NCI-H1436 (cell line): ENCODE measurements around the gene GASK1A.
"Not testable (repeated sequence)": the region's sequence is repeated elsewhere in the genome, so short reads cannot be mapped to it uniquely, and the experiment has no call there.

Experiments used
- DNase-seq: peaks from one replicate; lab custom pipeline; 2025; lab: John Stamatoyannopoulos, UW

Gene GASK1A

DNA sequence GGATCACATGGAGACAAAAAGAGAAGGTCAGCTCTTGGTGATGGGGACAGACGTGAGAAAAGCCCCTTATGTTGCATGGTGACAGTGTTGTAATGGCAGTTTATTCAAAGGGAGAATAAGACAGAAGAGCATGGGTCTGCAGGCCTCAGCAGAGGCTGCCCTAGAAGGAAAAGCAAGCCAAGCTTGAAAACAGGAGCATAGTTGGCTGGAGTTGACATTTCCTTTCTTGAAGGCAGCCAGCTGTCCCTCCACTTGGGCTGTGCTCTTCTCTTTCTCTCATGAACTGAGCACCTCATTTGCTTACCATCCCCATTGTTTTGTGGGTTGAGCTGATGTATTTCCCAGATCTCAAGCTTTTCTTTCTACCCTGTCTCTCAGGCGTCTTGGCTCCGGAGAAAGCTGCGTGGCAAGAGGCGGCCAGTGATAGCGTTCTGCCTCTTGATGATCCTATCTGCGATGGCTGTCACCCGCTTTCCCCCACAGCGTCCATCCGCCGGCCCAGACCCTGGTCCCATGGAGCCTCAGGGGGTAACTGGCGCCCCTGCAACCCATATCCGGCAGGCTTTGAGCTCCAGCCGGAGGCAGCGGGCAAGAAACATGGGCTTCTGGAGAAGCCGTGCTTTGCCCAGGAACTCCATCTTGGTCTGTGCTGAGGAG, 52.9 kb downstream of the GASK1A start:
- no peak for DNase-seq

DNA sequence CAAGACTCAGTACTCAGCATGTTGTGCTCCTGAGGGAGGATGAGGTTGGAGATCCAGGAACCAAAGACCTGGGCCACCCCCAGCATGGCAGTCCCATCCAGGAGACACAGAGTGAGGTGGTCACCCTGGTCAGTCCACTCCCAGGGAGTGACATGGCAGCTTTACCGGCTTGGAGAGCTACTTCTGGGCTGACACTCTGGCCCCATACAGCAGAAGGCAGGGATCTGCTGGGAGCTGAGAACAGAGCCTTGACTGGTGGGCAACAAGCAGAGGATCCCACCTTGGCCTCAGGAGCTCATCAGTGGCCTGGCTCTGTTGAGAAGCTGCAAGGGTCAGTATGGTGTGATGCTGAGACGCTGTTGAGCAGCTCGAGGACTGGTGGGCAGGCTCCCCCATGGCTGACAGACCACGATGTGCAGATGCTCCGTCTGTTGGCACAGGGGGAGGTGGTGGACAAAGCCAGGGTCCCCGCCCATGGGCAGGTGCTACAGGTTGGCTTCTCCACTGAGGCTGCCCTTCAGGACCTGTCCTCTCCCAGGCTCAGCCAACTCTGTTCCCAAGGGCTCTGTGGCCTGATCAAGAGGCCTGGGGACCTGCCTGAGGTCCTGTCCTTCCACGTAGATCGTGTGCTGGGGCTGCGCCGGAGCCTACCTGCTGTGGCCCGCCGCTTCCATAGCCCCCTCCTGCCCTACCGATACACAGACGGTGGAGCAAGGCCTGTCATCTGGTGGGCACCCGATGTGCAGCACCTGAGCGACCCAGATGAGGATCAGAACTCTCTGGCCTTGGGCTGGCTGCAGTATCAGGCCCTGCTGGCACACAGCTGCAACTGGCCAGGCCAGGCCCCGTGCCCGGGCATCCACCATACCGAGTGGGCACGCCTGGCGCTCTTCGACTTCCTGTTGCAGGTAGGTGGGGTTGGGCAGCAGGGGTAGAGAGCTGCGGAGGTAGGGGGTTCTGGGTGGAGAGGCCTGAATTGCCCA, 53.8 kb downstream of the GASK1A start:
- no peak for DNase-seq

GRCh38 chr3:43034200-43034599, 55.1 kb downstream of the GASK1A start:
- no peak for DNase-seq

- DNase-seq, result no peak
These were observed 55.8 kb downstream of the GASK1A start for GRCh38 chr3:43034911-43035310.

GRCh38 chr3:43035801-43036365, 56.8 kb downstream of the GASK1A start:
- DNase-seq, result no peak

DNA sequence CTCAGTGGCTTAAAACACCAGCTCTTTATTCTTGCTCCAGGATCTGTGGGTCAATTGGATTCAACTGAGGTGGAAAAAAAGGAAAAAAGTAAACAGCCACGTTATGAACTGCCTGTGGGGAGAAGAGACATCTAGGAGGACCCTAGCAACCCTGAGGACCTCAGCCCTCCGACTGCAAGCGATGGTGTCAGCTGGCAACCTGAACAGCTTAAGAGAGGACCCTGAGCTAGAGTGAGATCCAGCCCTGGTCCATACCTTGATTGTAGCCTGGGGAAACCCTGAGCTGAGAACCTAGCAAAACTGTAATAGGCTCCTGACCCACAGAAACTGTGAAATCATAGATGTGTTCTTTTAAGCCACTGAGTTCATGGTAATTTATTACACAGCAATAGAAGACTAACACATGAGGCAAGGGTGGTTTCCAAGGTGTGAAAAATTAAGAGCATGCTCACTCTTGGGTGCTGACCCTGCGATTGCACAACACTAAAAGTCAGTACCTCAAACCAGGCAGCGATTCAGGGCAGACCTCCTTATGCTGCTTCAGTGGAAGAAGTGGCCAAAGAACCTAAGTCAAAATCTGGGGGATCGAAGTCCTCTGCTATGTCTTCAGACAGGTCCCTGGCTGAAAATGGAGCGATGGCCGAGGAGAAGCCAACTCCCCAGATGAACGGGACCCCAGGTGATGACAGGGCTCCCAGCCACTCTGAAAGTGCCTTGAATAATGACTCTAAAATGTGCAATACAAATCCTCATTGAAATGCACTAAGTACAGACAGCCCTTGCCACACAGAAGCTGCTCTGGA, 57.7 kb downstream of the GASK1A start:
- no peak for DNase-seq

GRCh38 chr3:43038010-43038409, 58.9 kb downstream of the GASK1A start:
- no peak for DNase-seq

DNA sequence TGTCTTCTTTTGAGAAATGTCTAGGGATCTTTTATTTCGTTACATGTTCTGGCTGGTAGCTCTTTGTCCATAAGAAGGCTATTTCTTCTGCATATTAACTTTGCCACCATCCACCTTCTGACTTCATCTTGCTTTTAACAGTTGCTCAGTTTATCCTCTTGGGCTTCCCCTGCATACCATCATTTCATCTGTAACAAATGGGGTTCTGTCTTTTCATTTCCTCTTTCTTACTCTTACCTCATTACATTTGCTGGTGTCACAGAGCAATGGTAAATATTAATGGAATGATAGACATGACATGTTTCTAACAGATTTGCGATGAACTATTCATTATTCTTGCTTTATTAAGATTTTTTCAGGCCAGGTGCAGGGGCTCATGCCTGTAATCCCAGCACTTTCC, 62.4 kb downstream of the GASK1A start:
- DNase-seq, result no peak

GRCh38 chr3:43043071-43043766, 64.1 kb downstream of the GASK1A start:
- no peak for DNase-seq

DNA sequence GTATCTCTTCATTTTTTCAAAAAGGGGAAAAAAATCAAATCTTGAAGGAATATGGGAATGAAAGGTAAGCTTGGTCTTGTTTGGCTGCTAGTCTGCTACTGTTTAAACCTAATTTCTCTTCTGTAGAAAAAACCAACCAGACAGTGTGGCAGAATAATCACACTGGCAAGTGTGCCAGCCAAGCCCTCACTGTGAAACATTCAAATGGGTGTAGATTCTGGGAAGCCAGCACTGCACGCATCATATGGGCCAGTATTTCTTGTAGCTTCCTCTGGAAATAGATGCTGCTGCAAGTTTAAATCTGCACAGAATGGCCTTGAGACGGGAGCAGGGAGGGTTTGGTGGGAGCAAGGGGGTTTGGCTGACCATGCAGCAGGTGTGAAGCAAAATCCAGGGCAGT, 64.7 kb downstream of the GASK1A start:
- DNase-seq, result no peak

- DNase-seq, result not testable (repeated sequence)
These were observed 66.0 kb downstream of the GASK1A start for GRCh38 chr3:43045079-43045478.

GRCh38 chr3:43046583-43046982, 67.5 kb downstream of the GASK1A start:
- no peak for DNase-seq

DNA sequence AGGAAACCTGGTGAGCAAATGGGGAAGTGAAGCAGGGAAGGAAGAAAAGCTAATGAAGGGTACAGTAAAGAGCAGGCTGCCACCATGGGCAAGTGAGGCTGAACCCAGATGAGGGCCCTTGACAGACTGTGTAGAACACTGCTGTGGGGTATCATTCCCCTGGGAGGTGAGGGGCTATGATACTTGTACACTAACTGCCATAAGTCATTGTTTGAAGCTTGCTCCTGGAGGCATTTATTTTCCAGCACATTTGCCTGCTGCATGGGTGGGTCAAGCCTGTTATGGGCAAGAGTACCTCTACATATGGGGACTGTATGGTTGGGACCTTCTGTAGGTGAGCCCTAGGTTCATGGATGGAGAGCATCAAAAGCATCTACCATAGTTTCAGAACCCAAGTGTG, 69.4 kb downstream of the GASK1A start:
- DNase-seq, result no peak

- no peak for DNase-seq
These were observed 74.2 kb downstream of the GASK1A start for GRCh38 chr3:43053291-43053690.

- DNase-seq, result no peak
These were observed 75.6 kb downstream of the GASK1A start for GRCh38 chr3:43054754-43055153.

- DNase-seq, result no peak
These were observed 76.3 kb downstream of the GASK1A start for GRCh38 chr3:43055393-43055792.

DNA sequence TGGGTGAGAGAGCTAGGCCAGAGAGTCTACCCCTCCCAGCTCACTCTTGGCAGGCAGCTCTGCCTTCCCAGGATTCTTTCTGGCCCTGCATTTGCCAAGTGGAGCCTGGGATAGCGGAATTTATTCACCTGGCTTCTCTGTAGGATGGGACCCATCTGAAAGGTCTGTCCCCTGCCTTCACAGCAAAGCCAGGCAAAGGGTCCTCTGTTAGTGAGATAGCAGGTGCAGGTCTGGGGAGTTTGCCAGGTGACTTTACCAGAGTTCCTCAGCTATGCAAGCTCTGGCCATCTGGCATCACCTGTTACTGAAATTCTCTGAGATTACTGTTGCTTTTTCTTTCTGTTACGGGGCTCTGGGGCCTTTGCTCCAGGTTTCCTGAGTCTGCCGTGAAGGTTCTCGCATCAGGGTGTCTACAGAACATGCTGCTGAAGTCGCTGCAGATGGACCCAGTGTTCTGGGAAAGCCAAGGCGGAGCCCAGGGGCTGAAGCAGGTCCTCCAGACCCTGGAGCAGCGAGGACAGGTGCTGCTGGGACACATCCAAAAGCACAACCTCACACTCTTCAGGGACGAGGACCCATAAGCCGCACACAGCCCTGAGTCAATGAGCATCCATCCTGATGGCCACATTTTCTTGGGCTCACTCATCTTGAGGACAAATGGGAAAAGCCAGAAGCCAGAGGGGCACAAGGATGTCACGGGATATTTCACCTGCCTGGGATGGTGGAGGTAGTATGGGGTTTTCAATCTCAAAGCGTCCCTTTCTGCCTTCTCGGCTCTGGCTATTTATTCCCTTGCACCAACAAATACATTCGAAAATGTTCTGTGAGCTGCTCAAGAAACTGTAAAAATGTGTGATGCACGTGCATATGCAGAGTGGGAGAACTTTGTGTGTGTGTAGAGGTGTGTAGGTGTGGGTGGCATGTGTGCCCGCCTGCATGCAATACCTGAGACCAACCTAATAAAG, 77.0 kb downstream of the GASK1A start:
- DNase-seq, result no peak

GRCh38 chr3:43059456-43059855, 80.3 kb downstream of the GASK1A start:
- no peak for DNase-seq

DNA sequence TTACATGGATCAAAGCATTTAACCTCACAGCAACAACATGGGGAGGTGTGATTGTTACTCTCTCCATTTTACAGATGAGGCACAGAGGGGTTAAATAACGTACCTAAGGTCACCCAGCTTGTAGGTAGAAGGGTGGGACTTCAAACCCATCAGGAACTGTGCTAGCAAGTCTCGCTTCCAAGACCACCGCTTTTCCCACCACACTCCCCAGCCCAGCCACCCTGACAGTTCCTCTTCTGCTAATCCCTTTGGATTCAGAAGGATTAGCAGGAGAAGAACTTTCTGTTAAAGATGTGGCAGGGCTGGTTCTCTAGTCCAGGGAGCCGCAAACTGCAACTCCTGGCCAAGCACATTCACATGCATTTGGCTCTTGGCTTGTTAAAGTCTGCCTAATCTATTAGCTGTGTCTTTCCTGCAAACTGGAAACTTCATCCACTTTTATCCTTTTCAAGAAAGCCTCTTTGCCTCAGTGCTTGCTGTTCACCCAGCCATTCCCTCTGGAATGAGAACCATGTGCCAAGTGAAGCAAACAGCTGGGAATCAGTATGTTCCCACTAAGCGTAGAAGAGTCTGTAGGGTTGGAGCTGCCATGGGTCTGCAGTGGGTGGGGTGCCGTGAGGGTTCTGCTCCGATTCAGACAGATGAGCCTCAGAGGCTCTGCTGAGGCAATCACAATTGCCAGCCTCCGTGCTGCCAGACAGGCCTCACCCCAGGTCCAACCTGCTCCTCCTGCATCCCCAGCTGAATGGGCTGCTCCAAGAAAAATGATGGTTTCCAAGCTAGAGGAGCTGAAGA, 82.2 kb downstream of the GASK1A start:
- no peak for DNase-seq
